ENCODE data around the gene CELA2B.

GRCh38 chr1:15475752-15476314, at the start of gene CELA2B:
- TF ChIP-seq CTCF (IDR thresholded peaks at IDR 0.05) = no peak
- TF ChIP-seq POLR2A (IDR thresholded peaks at IDR 0.05) = no peak
